PFSK-1 (cell line): ENCODE data around the gene TUBA1B.

Source experiments
- FOXP2 ChIP-seq: optimal IDR thresholded peaks from 2 replicates; pipeline ENCODE3; 2011; ENCODE audit warnings: borderline replicate concordance, control low read depth, inconsistent platforms; ENCODE audit not compliant: insufficient read depth; ENCODE audit errors: extremely low read length, extremely low read depth
- POLR2AphosphoS5 ChIP-seq: IDR thresholded peaks from 2 replicates; pipeline ENCODE4 v1.6.1; 2012; ENCODE audit warnings: low read depth, mild to moderate bottlenecking, control low read depth, low read length, moderate library complexity
- SIN3A ChIP-seq: IDR thresholded peaks from 2 replicates; pipeline ENCODE4 v1.6.1; 2012; ENCODE audit warnings: mild to moderate bottlenecking, low read length, moderate library complexity, borderline replicate concordance; ENCODE audit not compliant: insufficient read depth
- TAF1 ChIP-seq: IDR thresholded peaks from 2 replicates; pipeline ENCODE4 v1.6.1; 2012; ENCODE audit warnings: low read length, control low read depth, borderline replicate concordance; ENCODE audit not compliant: insufficient read depth
- TF ChIP-seq, protein P1 (sequence below), 2 experiments: IDR thresholded peaks; 2 replicates each; pipeline versions ENCODE4 v1.6.1 to v1.8.0; 2011 to 2012; ENCODE audit warnings: low read depth in 2 of 2, low read length in 2 of 2, control low read depth in 1 of 2, inconsistent platforms in 1 of 2, mild to moderate bottlenecking in 1 of 2, moderate library complexity in 1 of 2; ENCODE audit not compliant: insufficient read depth in 1 of 2

The TUBA1B gene

DNA sequence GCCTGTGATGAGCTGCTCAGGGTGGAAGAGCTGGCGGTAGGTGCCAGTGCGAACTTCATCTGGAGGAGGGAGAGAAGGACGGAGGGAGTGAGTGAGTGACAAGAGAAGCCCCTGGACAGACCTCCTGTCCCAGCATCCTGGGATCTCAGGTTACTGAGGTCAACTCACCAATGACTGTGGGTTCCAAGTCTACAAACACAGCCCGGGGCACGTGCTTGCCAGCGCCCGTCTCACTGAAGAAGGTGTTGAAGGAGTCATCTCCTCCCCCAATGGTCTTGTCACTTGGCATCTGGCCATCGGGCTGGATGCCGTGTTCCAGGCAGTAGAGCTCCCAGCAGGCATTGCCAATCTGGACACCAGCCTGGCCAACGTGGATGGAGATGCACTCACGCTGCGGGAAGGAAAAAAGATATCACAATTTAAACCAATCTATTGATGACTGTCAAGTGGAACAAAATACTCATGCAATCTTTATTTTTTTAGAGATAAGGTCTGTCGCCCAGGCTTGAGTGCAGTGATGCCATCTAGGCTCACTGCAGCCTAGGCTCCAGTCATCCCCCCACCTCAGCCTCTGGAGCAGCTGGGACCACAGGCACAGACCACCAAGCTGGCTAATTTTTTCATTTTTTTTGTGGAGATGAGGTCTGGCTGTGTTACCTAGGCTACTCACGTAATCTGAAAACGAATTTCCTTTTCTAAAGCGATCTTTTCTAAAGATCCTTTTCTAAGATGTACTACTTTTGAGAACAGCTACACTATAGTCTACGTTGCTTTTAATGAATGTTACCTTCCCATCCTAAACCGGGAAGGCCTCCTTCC is 1.7 kb downstream of the TUBA1B start:
- TF ChIP-seq FOXP2 (no peak), POLR2AphosphoS5 (peak; percentile 66; the same call in 1 of the 2 replicates)

DNA sequence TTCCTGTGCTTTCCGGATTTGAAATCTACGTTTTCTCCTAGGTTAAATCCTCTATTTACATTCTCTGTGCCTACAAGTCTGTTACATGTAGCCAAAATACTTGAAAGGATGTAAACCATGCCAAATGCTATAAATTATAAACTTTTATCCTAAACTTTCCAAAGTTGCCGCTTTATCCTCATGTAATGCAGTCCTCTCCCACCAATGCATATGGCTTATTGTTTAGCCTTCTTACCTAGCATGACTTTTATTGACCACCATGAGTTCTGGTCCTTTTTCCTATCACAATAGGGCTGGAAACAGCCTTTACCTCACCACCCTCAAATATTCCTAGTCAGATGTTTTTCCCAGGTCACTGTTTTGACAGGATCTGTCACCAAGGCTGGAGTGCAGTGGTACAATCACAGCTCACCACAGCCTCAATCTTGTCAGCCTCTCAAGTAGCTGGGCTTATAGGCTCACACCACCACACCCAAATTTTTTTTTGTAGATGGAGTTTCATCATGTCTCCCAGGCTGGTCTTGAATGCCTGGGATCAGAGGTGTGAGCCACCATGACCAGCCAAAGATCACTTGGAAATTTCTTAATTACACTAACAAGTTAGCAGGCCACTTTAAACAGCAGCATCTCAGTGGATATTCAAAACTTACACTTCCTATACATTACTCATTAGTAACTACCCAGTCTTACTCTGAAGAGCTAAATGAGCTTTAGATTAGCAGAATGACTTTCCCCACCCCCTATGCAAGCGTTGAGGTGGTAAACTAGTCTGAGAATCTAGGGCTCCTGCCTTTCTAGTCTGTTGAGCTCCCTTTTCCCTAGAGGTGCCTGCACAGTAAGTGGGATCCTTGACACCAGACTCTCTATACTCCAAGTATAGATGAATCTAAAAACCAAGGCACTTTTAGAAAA is 4.1 kb downstream of the TUBA1B start:
- no peak for TF ChIP-seq FOXP2
- peak; percentile 67 for TF ChIP-seq SIN3A
- TF ChIP-seq, protein P1, sequence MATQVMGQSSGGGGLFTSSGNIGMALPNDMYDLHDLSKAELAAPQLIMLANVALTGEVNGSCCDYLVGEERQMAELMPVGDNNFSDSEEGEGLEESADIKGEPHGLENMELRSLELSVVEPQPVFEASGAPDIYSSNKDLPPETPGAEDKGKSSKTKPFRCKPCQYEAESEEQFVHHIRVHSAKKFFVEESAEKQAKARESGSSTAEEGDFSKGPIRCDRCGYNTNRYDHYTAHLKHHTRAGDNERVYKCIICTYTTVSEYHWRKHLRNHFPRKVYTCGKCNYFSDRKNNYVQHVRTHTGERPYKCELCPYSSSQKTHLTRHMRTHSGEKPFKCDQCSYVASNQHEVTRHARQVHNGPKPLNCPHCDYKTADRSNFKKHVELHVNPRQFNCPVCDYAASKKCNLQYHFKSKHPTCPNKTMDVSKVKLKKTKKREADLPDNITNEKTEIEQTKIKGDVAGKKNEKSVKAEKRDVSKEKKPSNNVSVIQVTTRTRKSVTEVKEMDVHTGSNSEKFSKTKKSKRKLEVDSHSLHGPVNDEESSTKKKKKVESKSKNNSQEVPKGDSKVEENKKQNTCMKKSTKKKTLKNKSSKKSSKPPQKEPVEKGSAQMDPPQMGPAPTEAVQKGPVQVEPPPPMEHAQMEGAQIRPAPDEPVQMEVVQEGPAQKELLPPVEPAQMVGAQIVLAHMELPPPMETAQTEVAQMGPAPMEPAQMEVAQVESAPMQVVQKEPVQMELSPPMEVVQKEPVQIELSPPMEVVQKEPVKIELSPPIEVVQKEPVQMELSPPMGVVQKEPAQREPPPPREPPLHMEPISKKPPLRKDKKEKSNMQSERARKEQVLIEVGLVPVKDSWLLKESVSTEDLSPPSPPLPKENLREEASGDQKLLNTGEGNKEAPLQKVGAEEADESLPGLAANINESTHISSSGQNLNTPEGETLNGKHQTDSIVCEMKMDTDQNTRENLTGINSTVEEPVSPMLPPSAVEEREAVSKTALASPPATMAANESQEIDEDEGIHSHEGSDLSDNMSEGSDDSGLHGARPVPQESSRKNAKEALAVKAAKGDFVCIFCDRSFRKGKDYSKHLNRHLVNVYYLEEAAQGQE (IDR thresholded peaks at IDR 0.05; ENCODE audit: insufficient read depth in 1 of 2, low read depth in 2 of 2, low read length in 2 of 2) = no peak
- no peak for TF ChIP-seq TAF1
- peak; percentile 71; the same call in 1 of the 2 replicates for TF ChIP-seq POLR2AphosphoS5

DNA sequence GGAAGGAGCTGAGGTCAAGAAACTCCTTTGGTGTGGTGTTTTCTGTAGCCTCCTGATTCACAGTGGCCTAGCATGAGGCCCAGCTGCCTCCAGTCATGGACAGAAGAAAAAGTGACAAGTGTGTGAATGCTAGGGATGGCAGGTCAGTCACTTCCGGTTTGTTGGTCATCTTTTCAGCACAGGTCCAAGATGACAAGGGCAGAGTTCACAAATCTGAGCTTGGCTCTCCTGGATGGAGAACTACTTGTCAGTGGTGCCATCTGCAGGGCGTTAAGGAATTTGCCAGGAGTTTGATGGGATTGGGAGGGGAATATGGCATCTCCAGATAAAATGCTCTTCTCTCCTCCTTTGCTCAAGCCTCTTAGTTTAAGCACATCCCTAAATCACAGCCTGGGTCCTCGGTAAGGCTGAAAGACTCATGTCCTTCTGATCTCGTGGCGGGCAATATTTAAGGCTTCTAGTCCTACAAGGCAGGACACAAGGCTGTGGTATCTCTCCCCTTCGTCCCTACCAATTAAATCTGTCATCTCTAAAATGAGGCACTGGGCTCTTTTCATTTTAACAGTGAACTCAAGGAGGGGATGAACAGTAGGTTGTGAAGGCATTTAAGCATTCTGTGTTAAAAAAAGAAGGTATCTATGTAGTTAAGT is 10.0 kb downstream of the TUBA1B start:
- TF ChIP-seq FOXP2 (no peak), TAF1 (no peak)
- TF ChIP-seq, protein P1 (IDR thresholded peaks at IDR 0.05; ENCODE audit: insufficient read depth in 1 of 2, low read depth in 2 of 2, low read length in 2 of 2) = no peak

DNA sequence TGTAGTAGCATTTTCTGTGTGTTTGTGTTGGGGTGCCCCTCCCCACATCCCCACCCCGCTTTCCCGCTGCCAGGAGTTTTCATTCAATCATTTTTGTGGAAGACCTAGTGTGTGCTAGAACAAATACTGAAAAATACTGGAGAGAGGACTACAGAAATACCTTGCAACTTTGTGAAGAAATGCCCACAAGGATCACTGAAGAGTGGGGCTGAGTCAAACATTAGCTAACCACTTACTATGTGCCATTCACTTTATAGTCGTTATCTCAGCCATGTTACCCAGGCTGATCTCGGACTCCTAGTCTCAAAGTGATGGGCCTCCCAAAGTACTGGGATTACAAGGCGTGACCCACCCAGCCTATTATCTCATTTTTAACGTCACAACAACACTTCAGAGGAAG is 20.0 kb downstream of the TUBA1B start:
- TF ChIP-seq SIN3A (no peak), FOXP2 (no peak), POLR2AphosphoS5 (no peak), TAF1 (no peak)
- TF ChIP-seq, protein P1 (IDR thresholded peaks at IDR 0.05; ENCODE audit: insufficient read depth in 1 of 2, low read depth in 2 of 2, low read length in 2 of 2) = no peak

DNA sequence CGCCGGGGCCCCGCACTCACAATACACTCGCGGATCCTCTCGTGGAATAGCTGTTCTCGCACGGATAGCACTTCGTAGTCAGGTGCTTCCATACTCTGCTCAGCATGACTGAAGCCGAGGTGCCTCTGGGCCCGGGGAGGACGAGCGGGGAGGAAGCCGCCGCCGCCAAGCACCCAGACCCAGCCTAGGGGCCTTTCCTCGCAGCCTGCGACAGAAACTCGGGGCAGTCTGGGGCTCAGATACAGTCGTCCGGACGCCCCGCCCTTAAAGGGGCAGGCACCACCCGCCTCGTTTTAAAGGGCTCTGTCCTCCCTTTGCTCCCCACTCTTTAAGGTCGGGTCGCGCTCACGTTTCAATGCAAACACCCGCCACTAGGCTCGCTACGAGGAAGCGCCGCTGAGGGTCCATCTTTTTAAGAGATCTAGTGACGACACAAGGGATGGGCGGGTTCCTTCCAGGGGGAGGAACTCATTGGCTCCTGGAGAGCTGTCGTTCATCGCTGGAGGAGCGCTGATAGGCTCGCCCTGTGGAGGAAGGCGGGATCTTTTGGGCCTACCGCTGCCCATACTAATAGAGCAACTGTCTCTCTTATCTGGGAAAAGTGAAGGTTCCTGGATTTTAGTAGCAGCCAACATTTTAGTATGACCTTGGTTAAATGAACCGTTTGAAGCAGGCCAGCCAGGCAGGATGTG is 20.6 kb downstream of the TUBA1B start, which contains the start of gene LMBR1L:
Gene LMBR1L (minus strand): TSS at position 384 of the 692 bp plus-strand sequence. CDS start 292 bp downstream, at position 92.
- TF ChIP-seq POLR2AphosphoS5 (peak; percentile 92), TAF1 (0 out of 2 replicates have a peak, but pooled peaks have one; percentile 65), SIN3A (no peak), FOXP2 (peak; percentile 32)
- TF ChIP-seq, protein P1 (IDR thresholded peaks at IDR 0.05; ENCODE audit: insufficient read depth in 1 of 2, low read depth in 2 of 2, low read length in 2 of 2) = no peak
